Adrenal gland (tissue), 5 donors: ENCODE measurements around the gene PLEKHM2.

Experiments
- CTCF ChIP-seq, 6 experiments: fragments of 450-650 bp in 4 of 6; fragments of 200-600 bp in 2 of 6; sonication (generic) in 1 of 6; IDR thresholded peaks; 1 replicate in 5 of 6; 2 replicates in 1 of 6; pipeline versions ENCODE4 v1.5.1 to v1.8.0; 2016 to 2021; ENCODE audit warnings: antibody characterized with exemption in 6 of 6, mild to moderate bottlenecking in 2 of 6, moderate library complexity in 1 of 6
- POLR2A ChIP-seq, 2 donors: fragments of 450-650 bp; IDR thresholded peaks; one replicate each; pipeline ENCODE4 v1.6.1; 2017; ENCODE audit warnings: antibody characterized with exemption in 2 of 2, mild to moderate bottlenecking in 2 of 2, moderate library complexity in 1 of 2
- donor health status: DM: no; HTN: no; CAD: no.

- TF ChIP-seq CTCF (IDR thresholded peaks at IDR 0.05) (no peak), POLR2A (IDR thresholded peaks at IDR 0.05) (no peak)
Observed at GRCh38 chr1:15640667-15641066, 43.5 kb upstream of the PLEKHM2 start.
